ENCODE data around the gene OLIG3. TPM values are rescaled to one million over a fixed set of nuclear protein-coding genes. Genes with fewer than 3 reads are reported as not detected.

The OLIG3 gene
- total RNA-seq, 1 experiment from 2014 or later, result not detected

DNA sequence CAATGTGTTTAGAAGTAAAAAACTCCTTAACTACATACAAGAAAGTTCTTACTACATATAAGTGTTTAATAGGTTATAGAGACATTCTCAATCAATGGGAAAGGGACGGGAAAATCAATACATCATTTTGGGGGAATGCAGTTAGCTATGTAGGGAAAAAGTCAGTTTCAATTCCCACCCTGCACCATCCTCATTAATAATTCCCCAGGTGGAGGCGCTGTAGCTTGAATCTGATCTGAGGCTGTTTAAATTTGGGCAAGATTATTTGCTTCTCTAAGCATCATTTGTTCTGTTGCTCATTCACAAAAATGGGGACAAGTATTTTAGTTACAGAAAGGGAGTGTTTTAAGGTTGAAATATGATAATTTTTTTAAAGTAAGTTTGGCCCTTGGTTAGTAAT lies 19.1 kb downstream of the OLIG3 start:
- TF ChIP-seq, protein P1, sequence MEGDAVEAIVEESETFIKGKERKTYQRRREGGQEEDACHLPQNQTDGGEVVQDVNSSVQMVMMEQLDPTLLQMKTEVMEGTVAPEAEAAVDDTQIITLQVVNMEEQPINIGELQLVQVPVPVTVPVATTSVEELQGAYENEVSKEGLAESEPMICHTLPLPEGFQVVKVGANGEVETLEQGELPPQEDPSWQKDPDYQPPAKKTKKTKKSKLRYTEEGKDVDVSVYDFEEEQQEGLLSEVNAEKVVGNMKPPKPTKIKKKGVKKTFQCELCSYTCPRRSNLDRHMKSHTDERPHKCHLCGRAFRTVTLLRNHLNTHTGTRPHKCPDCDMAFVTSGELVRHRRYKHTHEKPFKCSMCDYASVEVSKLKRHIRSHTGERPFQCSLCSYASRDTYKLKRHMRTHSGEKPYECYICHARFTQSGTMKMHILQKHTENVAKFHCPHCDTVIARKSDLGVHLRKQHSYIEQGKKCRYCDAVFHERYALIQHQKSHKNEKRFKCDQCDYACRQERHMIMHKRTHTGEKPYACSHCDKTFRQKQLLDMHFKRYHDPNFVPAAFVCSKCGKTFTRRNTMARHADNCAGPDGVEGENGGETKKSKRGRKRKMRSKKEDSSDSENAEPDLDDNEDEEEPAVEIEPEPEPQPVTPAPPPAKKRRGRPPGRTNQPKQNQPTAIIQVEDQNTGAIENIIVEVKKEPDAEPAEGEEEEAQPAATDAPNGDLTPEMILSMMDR (conservative IDR thresholded peaks at IDR 0.05; ENCODE audit: low read depth, low read length), result peak; percentile 35; the same call in 1 of the 2 replicates
- no peak for TF ChIP-seq EZH2 (IDR thresholded peaks at IDR 0.05; ENCODE audit: borderline replicate concordance, low read depth, low read length, poor library complexity, severe bottlenecking)
- H3K9me3 ChIP-seq (ENCODE audit: low read depth, low read length, poor library complexity, severe bottlenecking), result no peaks in the 10 kb centered on the region
- no peak overlapping the region for H3K27ac ChIP-seq (ENCODE audit: low read depth, low read length, poor library complexity, severe bottlenecking)
- BruUV-seq (replicated peaks), result no TSS peak
- no peaks in the 10 kb centered on the region for H3K4me1 ChIP-seq (ENCODE audit: insufficient read depth, low read length, poor library complexity, severe bottlenecking)
- no peak for DNase-seq (ENCODE audit: low spot score)
- H3K4me3 ChIP-seq (ENCODE audit: low read depth, low read length, poor library complexity, severe bottlenecking), result no peak overlapping the region
- ChIA-PET CTCF (no interaction called here), POLR2A (ENCODE audit: low non-redundant PET) (no interaction called here)
- intact Hi-C loops (cut with micrococcal nuclease; ENCODE audit: unreplicated experiment), result no loop called here
- peaks cover 16% of the 10 kb centered on the region for H3K27me3 ChIP-seq (replicated peaks; ENCODE audit: insufficient read depth, low read depth, low read length, poor library complexity)
- no peaks in the 10 kb centered on the region for H3K36me3 ChIP-seq (ENCODE audit: insufficient read depth, low read length, poor library complexity, severe bottlenecking)

DNA sequence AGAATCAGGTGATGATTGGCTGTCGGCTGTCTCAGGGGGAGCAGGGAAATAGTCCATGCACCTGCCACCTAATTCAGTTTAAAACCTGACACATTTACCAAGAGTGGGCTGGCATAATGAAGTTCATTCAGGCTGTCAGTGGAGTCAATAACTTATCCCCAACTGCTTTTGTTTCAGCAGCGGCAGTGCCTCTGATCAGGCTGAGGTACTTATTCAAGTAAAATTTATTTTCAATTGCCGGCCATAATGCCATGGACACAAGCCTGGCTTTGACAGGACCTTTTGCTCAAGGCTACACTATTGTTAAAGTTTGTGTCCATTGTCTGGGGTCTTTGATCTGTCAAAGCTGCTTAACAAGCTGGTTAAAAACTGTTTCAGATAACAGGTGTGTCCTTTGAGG lies 20.6 kb downstream of the OLIG3 start:
- ChIA-PET POLR2A (ENCODE audit: low non-redundant PET) (no interaction called here), CTCF (no interaction called here)

DNA sequence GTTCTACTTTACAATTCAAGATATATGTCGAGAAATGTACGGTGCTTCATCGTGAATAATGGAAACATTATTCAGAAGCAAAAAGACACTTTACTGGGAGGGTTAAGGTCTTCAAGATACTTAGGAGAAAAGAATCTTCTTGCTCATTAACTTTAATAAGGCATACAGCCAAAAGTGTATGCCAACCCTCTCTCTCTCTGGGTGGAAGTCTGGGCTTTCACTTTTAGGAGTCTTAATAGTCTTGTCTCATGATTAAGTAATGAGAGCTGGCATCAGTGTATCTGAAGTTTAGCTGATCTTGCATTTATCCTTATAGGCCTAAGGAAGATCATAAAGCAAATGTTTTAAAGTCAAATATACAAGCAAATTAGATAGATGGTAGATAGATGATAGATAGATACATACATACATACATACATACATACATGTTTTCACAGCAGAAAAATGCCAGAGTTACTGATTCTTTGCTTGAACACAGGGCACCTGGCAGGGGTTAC lies 21.5 kb downstream of the OLIG3 start:
- no peaks in the 10 kb centered on the region for H3K9me3 ChIP-seq (ENCODE audit: low read depth, low read length, poor library complexity, severe bottlenecking)
- H3K4me3 ChIP-seq (ENCODE audit: low read depth, low read length, poor library complexity, severe bottlenecking), result no peak overlapping the region
- DNase-seq (ENCODE audit: low spot score), result no peak
- peaks cover 13% of the 10 kb centered on the region for H3K27me3 ChIP-seq (replicated peaks; ENCODE audit: insufficient read depth, low read depth, low read length, poor library complexity)
- no peaks in the 10 kb centered on the region for H3K36me3 ChIP-seq (ENCODE audit: insufficient read depth, low read length, poor library complexity, severe bottlenecking)
- intact Hi-C loops (cut with micrococcal nuclease; ENCODE audit: unreplicated experiment), result no loop called here
- TF ChIP-seq EZH2 (IDR thresholded peaks at IDR 0.05; ENCODE audit: borderline replicate concordance, low read depth, low read length, poor library complexity, severe bottlenecking), result no peak
- TF ChIP-seq, protein P1 (conservative IDR thresholded peaks at IDR 0.05; ENCODE audit: low read depth, low read length), result no peak
- CTCF ChIA-PET, result no interaction called here
- POLR2A ChIA-PET (ENCODE audit: low non-redundant PET), result no interaction called here
- no TSS peak for BruUV-seq (replicated peaks)
- H3K27ac ChIP-seq (ENCODE audit: low read depth, low read length, poor library complexity, severe bottlenecking), result no peak overlapping the region
- no peaks in the 10 kb centered on the region for H3K4me1 ChIP-seq (ENCODE audit: insufficient read depth, low read length, poor library complexity, severe bottlenecking)

More for the DNA sequence above, 20.6 kb downstream of the OLIG3 start:
- BruUV-seq (replicated peaks), result no TSS peak
- no peak for DNase-seq (ENCODE audit: low spot score)
- Histone ChIP-seq H3K27me3 (replicated peaks; ENCODE audit: insufficient read depth, low read depth, low read length, poor library complexity) (peaks cover 16% of the 10 kb centered on the region), H3K4me1 (ENCODE audit: insufficient read depth, low read length, poor library complexity, severe bottlenecking) (no peaks in the 10 kb centered on the region), H3K36me3 (ENCODE audit: insufficient read depth, low read length, poor library complexity, severe bottlenecking) (no peaks in the 10 kb centered on the region), H3K27ac (ENCODE audit: low read depth, low read length, poor library complexity, severe bottlenecking) (no peak overlapping the region), H3K9me3 (ENCODE audit: low read depth, low read length, poor library complexity, severe bottlenecking) (no peaks in the 10 kb centered on the region), H3K4me3 (ENCODE audit: low read depth, low read length, poor library complexity, severe bottlenecking) (no peak overlapping the region)
- intact Hi-C loops (cut with micrococcal nuclease; ENCODE audit: unreplicated experiment), result no loop called here
- TF ChIP-seq, protein P1 (conservative IDR thresholded peaks at IDR 0.05; ENCODE audit: low read depth, low read length), result no peak
- TF ChIP-seq EZH2 (IDR thresholded peaks at IDR 0.05; ENCODE audit: borderline replicate concordance, low read depth, low read length, poor library complexity, severe bottlenecking), result no peak
